Parathyroid adenoma (tissue), 2 donors: Measurements from ENCODE around the gene CDH18.

Experiments used
- H2AFZ ChIP-seq: fragments of 300-600 bp; sonication (generic); one replicate; pipeline ENCODE4 v1.7.0; 2017; ENCODE audit warnings: antibody characterized with exemption, mild to moderate bottlenecking
- H3K27ac ChIP-seq: fragments of 300-600 bp; sonication (generic); one replicate; pipeline ENCODE4 v1.7.0; 2017
- H3K27me3 ChIP-seq: fragments of 300-600 bp; sonication (generic); one replicate; pipeline ENCODE4 v1.7.0; 2017; ENCODE audit warnings: low read length; ENCODE audit not compliant: control insufficient read depth, insufficient read depth
- H3K36me3 ChIP-seq: fragments of 300-600 bp; sonication (generic); one replicate; pipeline ENCODE4 v1.7.0; 2017; ENCODE audit warnings: low read length; ENCODE audit not compliant: control insufficient read depth, insufficient read depth
- H3K4me1 ChIP-seq: fragments of 300-600 bp; sonication (generic); one replicate; pipeline ENCODE4 v1.7.0; 2017; ENCODE audit warnings: control low read depth
- H3K4me2 ChIP-seq: fragments of 300-600 bp; sonication (generic); one replicate; pipeline ENCODE4 v1.7.0; 2017; ENCODE audit warnings: low read length
- H3K4me3 ChIP-seq: fragments of 300-600 bp; sonication (generic); one replicate; pipeline ENCODE4 v1.7.0; 2017; ENCODE audit warnings: low read depth, low read length
- H3K79me2 ChIP-seq: fragments of 300-600 bp; sonication (generic); one replicate; pipeline ENCODE4 v1.7.0; 2017; ENCODE audit warnings: control low read depth
- H3K9ac ChIP-seq: fragments of 300-600 bp; sonication (generic); one replicate; pipeline ENCODE4 v1.7.0; 2017; ENCODE audit warnings: mild to moderate bottlenecking
- H3K9me3 ChIP-seq: fragments of 300-600 bp; sonication (generic); one replicate; pipeline ENCODE4 v1.7.0; 2017; ENCODE audit warnings: low read length; ENCODE audit not compliant: control insufficient read depth
- CTCF ChIP-seq: fragments of 300-600 bp; sonication (generic); IDR thresholded peaks from one replicate; pipeline ENCODE4 v1.7.0; 2017; ENCODE audit warnings: antibody characterized with exemption, mild to moderate bottlenecking
- donor health status: primary hyperparathyroidism.

Gene CDH18

GRCh38 chr5:19531374-19531952 lies 456.5 kb downstream of the CDH18 start:
- H3K36me3 ChIP-seq = no peaks in the 10 kb centered on the region
- H3K4me2 ChIP-seq = no peak overlapping the region
- no peaks in the 10 kb centered on the region for H3K27me3 ChIP-seq
- no peaks in the 10 kb centered on the region for H3K79me2 ChIP-seq
- no peak overlapping the region for H3K9ac ChIP-seq
- H3K4me1 ChIP-seq = no peaks in the 10 kb centered on the region
- TF ChIP-seq CTCF = no peak
- H2AFZ ChIP-seq = no peak overlapping the region
- no peak overlapping the region for H3K27ac ChIP-seq
- H3K4me3 ChIP-seq = no peak overlapping the region
- no peaks in the 10 kb centered on the region for H3K9me3 ChIP-seq

DNA sequence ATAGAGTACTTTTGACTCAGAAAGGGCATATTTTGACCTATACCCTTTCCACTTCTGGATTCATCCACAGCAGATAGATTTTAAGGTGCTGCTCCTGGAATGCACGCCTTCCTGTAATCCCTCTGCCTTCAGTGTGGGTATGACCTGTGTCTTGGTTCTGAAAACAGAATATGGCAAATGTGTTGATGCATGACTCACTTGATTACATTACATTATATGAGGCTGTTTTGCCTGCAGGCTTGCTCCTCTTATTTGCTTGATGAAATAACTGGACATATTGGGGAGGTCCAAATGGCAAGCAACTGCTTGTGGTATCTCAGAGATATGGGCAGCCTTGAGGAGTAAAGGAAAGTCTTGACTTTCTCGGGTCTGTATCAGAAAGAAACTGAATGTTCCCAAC lies 468.6 kb downstream of the CDH18 start:
- no peak overlapping the region for H3K27ac ChIP-seq
- H3K79me2 ChIP-seq = no peaks in the 10 kb centered on the region
- no peak for TF ChIP-seq CTCF
- H3K4me1 ChIP-seq = no peaks in the 10 kb centered on the region
- no peak overlapping the region for H3K4me3 ChIP-seq
- no peak overlapping the region for H3K9ac ChIP-seq
- H2AFZ ChIP-seq = no peak overlapping the region
- H3K36me3 ChIP-seq = no peaks in the 10 kb centered on the region
- H3K27me3 ChIP-seq = no peaks in the 10 kb centered on the region
- no peaks in the 10 kb centered on the region for H3K9me3 ChIP-seq
- H3K4me2 ChIP-seq = no peak overlapping the region

DNA sequence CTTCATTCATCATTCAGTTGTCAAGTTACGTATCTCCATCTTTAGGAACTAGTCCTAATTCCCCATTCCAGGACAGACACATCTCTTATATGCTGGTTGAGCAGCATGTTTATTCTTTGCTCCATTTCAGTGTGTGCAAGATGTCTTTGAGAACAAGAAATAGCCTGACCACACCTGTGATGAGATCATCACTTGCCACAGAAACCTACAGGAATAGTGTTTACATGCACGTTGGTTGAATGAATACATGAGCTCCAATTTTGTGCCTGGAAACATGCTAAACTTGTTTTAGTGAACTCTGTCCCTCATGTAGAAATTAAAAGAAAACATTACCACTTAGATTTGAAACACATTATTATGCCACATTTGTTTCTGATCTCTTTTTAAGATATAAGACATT lies 489.1 kb downstream of the CDH18 start:
- Histone ChIP-seq H3K9ac (no peak overlapping the region), H3K4me2 (no peak overlapping the region), H3K9me3 (no peaks in the 10 kb centered on the region), H3K4me3 (no peak overlapping the region), H3K4me1 (no peaks in the 10 kb centered on the region), H3K36me3 (no peaks in the 10 kb centered on the region), H2AFZ (no peak overlapping the region), H3K27me3 (no peaks in the 10 kb centered on the region), H3K79me2 (no peaks in the 10 kb centered on the region), H3K27ac (no peak overlapping the region)
- TF ChIP-seq CTCF = no peak

- no peaks in the 10 kb centered on the region for H3K36me3 ChIP-seq
- no peaks in the 10 kb centered on the region for H3K79me2 ChIP-seq
- no peaks in the 10 kb centered on the region for H3K27me3 ChIP-seq
- no peak overlapping the region for H2AFZ ChIP-seq
- no peak overlapping the region for H3K4me3 ChIP-seq
- no peak for TF ChIP-seq CTCF
- no peaks in the 10 kb centered on the region for H3K4me1 ChIP-seq
- H3K4me2 ChIP-seq = no peak overlapping the region
- no peaks in the 10 kb centered on the region for H3K9me3 ChIP-seq
- no peak overlapping the region for H3K9ac ChIP-seq
- H3K27ac ChIP-seq = no peak overlapping the region
These were observed 490.7 kb downstream of the CDH18 start for GRCh38 chr5:19497229-19497815.

DNA sequence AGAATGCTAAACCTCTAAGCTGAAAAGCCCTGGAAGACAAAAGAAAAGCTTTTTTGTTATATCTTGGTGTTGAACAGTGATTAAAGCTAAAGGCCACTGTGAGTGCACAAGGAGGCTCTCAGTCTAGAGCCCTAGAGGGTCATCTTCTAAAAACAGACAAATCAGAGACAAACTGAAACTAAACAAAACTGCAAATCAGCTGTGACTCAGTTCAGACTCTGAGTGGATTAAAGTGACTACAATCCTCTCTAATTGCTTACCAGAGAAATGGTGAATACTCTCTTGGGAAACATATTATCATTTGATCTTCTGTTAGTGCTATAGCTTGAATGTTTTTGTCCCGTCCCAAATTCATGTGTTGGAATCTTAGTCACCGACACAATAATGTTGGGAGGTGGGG lies 491.9 kb downstream of the CDH18 start:
- Histone ChIP-seq H3K9ac (no peak overlapping the region), H3K9me3 (no peaks in the 10 kb centered on the region), H3K4me2 (no peak overlapping the region), H3K79me2 (no peaks in the 10 kb centered on the region), H3K4me1 (no peaks in the 10 kb centered on the region), H3K36me3 (no peaks in the 10 kb centered on the region), H3K4me3 (no peak overlapping the region), H2AFZ (no peak overlapping the region), H3K27ac (no peak overlapping the region), H3K27me3 (no peaks in the 10 kb centered on the region)
- TF ChIP-seq CTCF = no peak
